Activated CD4-positive, CD25-positive, alpha-beta regulatory T cell treated with anti-CD3 and anti-CD28 coated beads, Interleukin-2, amount 50 U/mL, for 72 hours (primary cell): Measurements from ENCODE around the gene DHRS4.
"Not testable (repeated sequence)": the region's sequence is repeated elsewhere in the genome, so short reads cannot be mapped to it uniquely, and the experiment has no call there.

Source experiments
- DNase-seq: peaks from one replicate; pipeline ENCODE4 v3.0.0; 2021

DHRS4 gene

DNA sequence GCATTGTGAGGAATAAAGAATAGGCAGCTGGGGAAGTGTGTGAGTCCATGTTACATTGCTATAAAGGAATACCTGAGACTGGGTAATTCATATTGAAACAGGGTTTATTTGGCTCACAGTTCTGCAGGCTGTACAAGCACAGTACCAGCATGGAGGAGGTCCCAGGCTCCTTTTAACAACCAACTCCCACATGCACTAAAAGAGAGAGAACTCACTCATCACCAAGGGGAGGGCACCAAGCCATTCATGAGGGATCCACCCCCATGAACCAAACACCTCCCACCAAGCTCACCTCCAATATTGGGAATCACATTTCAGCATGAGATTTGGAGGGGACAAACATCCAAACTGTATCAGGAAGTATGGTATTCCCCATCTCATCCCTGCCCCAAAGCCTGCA, 11.9 kb upstream of the DHRS4 start:
- DNase-seq = no peak

DNA sequence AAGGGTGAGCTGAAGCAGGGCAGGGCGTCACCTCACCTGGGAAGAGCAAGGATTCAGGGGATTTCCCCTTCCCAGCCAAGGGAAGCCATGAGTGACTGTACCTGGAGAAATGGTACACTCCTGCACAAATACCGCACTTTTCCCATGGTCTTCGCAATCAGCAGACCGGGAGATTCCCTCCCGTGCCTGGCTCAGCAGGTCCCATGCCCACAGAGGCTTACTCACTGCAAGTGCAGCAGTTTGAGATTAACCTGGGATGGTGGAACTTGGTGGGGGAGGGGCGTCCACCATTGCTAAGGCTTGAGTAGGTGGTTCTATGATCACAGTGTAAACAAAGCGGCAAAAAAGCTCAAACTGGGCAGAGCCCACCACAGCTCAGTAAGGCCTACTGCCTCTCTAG, 11.0 kb upstream of the DHRS4 start:
- DNase-seq = no peak

DNA sequence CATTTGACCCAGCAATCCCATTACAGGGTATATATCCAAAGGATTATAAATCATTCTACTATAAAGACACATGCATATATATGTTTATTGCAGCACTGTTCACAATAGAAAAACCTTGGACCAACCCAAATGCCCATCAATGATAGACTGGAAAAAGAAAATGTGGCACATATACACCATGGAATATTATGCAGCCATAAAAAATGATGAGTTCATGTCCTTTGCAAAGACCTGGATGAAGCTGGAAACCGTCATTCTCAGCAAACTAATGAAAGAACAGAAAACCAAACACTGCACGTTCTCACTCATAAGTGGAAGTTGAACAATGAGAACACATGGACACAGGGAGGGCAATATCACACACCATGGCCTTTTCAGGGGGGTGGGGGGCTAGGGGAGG, 4.5 kb upstream of the DHRS4 start:
- not testable (repeated sequence) for DNase-seq

DNA sequence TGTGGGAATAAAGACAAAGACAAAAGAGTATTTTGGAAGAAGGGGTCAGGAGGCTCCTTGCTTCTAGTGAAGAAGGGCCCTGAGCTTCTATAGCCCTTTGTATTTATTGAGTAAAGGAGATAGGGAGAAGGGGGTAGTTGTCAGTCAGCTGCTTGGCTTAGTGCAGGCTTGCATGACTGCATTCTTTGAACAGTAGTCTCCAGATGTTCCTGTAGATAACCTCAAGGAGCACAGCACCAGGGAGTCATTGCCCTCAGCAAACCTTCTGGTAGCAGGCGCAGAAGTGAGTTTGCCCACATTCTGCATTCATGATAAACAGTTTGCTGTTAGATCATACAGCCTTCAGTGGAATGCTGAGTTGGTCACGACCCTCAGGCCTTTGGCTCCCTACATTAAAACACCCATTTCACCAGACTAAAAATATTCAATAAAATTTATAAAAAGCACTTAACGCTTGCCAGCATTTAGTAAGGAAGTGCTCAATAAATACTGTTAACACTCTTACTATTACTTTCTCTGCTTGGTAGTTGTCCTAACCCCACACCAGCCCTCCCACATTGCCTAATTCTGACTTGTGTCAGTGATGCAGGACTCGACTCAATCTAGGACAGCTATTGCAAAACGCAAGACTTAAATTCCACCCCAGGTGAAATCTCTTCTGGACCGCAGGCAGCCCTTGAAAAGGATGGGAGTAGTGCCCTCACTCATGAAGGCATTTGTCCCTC, 3.0 kb upstream of the DHRS4 start:
- no peak for DNase-seq

DNA sequence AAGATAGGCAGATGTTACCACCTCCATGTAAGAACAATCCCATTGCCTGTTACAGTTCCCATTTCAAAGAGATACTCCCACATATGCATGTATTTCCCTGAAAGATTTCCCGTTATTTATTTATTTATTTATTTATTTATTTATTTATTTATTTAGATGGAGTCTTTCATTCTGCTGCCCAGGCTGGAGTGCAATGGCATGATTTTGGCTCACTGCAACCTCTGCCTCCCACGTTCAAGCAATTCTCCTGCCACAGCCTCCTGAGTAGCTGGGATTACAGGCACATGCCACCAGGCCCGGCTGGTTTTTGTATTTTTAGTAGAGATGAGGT, 2.5 kb upstream of the DHRS4 start:
- not testable (repeated sequence) for DNase-seq

DNA sequence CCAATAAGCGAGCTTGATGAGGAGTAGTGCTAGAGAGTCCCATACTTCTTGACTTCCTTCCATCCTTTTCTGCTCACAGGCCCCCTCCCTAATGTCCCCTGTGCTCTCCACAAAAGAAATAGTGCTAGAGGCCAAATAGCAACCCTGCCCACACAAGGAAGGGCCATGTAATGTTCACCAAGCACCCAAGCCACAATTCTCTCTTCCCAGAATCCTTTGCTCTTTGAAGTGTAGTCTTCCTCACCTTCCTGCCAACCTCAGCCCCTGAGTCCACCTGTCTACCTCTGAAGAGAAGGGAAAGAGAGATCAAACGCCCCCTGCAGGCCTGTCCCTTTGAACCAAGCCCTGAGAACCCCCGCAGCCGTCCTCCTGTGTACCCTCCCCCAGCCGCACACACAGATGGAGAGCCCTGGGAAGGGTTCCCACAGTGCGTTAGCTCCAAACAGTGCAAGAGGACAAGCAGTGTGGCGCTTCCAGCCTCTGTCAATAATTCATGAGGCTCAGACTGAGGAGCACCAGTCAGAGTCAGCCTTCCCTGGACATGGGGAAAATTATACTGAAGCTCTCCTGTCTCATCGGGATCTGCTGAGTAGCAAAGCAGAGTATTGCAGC, 1.9 kb upstream of the DHRS4 start:
- DNase-seq = no peak

DNA sequence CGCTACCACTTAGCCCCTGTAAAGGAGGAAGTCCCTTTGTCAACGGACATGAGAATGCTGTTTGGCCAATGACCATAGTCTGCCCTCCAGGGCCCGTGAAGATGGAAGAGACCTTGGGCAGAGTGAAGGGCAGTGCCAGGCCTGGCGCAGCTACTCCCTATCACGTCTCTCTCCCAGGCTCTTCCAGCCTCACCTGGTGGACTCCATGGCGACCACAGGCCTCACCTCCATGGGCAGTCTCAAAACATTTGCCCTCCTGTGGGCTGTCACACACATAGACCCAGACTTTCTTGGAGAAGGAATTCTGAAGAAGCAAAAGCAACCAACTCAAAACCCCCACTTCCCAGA, 480 bp upstream of the DHRS4 start:
- not testable (repeated sequence) for DNase-seq

DNA sequence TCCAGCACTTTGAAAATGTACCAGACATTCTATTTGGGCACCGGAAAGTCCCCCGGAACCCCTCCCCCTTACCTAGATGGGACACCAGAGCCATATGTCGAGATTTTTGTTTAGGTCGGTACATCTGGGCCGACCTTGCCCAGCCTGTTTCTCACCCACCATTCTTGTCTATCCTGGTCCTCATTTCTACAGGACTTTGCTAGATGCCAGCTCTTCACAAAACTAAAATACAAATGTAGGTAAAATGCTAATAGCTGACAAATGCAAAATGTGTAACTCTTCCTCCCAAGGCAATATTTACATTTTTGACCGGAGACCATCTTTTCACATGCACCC, 677 bp downstream of the DHRS4 start:
- DNase-seq = not testable (repeated sequence)

DNA sequence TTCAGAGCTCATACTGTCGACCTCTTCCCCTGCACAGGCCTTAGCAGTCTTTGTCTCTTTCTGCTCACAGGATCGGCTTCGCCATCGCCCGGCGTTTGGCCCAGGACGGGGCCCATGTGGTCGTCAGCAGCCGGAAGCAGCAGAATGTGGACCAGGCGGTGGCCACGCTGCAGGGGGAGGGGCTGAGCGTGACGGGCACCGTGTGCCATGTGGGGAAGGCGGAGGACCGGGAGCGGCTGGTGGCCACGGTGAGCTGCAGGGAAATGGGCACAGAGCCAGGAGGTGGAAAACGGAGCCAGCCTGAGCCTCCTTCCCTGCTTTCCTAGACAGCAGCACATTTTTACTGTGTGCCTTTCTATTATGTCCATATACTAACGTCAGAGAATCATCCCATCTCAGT, 1.4 kb downstream of the DHRS4 start:
- DNase-seq = not testable (repeated sequence)

DNA sequence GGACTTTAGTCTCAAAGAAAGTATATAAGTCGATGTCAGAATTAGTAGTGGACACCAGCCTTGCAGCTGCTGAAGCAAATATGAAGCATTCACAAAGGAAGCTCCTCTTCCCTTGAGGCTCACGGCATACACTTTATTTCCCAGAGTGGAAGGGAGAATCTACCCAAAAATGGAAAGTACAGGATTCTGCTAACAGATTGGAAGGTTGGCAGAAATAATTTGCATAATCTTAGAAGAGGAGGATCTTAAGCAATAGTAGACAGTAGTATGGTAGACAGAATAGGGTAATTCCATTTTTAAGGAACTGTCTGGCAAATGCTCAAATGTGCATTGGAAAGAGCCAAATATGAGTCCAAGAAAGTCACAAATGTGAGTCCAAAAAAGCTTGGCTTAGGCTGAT, 2.2 kb downstream of the DHRS4 start:
- DNase-seq = not testable (repeated sequence)

DNA sequence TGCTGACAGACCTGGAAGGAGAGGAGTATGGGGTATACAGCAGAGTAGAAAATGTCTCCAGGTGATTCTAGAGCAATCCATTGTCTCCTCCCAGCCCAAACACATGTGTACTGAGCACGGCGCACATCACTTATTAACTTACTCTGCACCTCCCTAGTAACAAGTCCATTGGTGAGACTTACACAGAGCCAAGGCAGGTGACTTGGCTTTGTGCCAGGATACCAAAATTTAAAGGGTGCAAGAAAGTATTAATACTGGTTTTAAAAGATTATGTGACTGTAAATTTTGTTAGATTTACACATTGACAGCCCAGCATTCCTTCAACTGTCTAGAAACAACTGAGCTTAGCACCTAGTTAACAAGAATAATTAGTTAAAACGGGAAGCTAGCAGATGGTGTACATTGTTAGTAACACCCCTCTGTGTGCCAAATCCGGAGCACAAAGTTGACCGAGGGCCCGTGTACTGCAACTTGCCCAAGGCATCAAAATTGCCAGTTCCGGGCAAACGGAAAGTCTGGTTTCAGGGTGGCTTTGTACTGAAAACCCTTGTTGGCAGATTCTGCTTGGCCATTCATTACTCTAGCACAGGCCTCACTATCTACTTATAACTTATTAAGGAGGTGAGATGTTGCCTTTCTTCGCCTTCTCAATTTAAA, 4.5 kb downstream of the DHRS4 start:
- DNase-seq = not testable (repeated sequence)

DNA sequence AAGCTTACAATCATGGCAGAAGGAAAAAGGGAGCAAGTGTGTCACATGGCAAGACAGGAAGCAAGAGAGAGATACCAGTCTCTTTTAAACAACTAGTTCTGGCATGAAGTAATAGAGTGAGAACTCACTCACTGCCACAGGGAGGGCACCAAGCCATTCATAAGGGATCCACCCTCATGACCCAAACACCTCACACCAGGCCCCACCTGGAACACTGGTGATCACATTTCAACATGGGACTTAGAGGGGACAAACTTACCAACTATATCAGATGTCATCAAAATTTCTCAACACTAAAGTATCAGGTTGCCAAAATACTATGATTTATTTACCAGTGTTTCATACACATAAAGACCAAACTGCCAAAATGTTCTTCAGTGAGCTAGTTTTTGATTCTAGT, 7.3 kb downstream of the DHRS4 start:
- DNase-seq = not testable (repeated sequence)

DNA sequence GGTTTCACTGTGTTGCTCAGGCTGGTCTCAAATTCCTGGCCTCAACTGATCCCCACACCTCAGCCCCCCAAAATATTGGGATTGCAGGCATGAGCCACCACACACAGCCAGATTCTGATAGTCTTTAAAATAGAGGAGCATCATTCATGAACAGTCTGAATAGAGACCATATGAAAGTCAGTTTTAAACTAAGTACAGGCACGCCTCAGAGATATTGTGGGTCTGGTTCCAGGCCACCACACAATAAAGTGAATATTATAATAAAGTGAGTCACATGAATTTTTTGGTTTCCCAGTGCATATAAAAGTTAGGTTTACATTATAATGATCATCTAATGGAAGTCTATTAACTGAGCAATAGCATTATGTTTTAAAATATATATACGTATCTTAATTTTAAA, 8.1 kb downstream of the DHRS4 start:
- not testable (repeated sequence) for DNase-seq

DNA sequence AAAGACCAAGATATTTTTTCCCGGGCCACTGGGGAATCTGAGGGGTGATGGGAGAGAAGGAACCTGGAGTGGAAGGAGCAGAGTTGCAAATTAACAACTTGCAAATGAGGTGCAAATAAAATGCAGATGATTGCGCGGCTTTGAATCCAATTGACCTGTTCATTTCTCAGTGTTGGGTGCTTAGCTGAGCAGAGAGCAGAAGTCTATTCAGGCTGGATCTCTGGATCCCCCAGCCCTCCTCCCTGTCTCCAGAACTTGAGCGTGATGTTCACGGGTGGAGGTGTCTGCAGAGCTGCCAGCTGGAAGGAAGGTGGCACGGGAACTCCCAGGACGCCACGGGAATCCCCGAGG, 15.5 kb downstream of the DHRS4 start:
- not testable (repeated sequence) for DNase-seq

DNA sequence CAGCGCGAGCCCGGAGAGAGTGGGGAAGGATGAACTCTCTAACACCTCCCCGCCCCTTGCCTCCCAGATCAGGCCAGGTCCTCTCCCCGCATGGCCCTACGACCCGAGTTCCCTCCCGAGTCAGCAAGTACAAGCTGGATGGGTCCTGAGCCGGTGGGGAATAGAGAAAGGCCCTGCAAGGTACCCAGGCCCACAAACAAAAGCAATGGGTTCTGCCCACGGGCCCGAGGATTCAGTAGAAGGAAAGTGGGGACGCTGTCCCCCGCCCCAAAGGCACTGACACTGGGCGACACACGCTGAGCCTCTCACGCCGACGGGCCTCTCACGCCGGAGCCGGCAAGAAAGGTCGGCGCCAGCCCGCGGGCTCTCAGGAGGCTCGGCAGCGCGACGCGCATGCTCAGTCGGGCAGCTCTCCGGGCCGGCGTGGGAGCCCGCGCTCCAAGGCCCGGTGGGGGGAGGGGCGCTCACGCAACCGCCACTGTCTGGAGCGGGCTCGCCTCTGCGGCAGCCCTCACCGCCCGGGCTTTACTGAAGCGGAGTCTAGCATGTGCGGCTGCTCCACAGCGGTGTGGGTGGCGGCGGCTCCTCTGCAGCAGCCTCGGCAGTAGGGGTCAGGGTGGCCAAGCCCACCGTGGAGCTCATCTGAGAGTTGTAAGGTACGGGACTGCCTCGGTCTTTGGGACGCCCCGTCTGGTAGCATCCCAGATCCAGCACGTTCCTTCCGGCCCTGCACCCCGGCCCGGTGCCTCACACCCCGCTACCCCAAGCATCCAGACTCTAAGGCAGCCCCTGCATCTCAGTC, 16.1 kb downstream of the DHRS4 start:
- peak; percentile 72 for DNase-seq

DNA sequence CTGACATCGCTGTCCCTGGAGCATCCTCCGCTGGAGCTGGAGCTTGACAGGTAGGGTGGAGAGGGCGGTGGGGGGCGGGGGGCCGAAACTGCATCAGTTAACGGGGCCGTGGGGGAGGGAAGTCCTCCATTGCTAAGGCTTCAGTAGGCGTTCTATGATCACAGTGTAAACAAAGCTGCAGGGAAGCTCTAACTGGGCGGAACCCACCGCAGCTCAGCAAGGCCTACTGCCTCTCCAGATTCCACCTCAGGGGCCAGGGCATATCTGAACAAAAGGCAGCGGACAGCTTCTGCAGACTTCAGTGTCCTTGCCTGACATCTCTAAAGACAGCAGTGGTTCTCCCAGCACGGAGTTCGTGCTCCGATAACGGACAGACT, 16.7 kb downstream of the DHRS4 start:
- DNase-seq = not testable (repeated sequence)

DNA sequence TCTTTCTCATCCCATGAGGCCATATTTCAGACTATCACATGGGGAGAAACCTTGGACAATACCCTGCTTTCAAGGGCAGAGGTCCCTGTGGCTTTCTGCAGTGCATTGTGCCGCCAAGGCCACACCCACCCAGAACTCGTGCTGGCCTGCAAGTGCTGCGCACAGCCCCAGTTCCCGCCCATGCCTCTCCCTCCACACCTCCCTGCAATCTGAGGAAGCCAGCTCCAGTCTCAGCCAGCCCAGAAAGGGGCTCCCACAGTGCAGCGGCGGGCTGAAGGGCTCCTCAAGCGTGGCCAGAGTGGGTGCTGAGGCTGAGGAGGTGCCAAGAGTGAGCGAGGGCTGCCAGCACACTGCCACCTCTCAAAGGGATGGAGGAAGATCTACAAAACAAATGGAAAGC, 19.6 kb downstream of the DHRS4 start:
- not testable (repeated sequence) for DNase-seq

DNA sequence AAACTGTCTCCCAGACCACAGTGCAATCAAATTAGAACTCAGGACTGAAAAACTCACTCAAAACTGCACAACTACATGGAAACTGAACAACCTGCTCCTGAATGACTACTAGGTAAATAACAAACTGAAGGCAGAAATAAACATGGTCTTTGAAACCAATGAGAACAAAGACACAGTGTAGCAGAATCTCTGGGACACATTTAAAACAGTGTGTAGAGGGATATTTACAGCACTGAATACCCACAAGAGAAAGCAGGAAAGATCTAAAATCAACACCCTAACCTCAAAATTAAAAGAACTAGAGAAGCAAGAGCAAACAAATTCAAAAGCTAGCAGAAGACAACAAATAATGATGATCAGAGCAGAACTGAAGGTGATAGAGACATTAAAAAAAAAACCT, 20.5 kb downstream of the DHRS4 start:
- DNase-seq = not testable (repeated sequence)

DNA sequence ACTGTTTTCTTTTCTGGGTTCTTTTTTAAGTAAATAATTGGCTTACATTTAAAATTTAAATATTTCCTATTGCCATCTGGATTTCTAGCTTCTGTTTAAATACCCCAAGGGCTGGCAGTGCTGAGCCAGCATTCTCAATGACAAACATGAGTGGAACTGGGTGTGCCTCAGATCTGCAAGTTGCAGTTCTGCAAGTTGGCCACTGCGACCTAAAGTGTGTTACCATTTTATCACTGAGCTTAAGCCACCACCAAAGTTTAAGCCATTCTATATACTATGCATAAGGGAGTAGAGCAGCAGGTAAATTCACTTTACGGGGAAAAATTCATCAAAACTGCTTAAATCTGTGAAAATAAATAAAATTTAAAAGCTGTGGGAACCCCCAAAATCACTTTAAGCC, 23.6 kb downstream of the DHRS4 start:
- not testable (repeated sequence) for DNase-seq

DNA sequence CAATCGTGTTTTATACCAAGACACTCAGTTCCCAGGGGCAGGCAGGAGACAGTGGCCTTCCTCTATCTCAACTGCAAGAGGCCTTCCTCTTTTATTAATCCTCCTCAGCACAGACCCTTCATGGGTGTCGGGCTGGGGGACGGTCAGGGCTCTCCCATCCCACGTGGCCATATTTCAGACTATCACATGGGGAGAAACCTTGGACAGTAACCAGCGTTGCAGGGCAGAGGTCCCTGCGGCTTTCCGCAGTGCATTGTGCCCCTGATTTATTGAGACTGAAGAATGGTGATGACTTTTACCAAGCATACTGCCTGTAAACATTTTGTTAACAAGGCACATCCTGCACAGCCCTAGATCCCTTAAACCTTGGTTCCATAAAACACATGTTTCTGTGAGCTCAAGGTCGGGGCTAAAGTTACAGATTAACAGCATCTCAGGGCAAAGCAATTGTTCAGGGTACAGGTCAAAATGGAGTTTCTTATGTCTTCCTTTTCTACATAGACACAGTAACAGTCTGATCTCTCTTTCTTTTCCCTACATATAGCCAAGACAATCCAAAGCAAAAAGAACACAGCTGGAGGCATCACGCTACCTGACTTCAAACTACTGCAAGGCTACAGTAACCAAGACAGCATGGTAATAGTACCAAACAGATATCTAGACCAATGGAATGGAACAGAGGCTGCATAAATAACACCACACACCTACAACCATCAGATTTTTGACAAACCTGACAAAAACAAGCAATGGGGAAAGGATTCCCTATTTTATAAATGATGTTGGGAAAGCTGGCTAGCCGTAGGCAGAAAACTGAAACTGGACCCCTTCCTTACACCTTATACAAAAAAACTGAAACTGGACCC, 28.6 kb downstream of the DHRS4 start:
- DNase-seq = not testable (repeated sequence)

DNA sequence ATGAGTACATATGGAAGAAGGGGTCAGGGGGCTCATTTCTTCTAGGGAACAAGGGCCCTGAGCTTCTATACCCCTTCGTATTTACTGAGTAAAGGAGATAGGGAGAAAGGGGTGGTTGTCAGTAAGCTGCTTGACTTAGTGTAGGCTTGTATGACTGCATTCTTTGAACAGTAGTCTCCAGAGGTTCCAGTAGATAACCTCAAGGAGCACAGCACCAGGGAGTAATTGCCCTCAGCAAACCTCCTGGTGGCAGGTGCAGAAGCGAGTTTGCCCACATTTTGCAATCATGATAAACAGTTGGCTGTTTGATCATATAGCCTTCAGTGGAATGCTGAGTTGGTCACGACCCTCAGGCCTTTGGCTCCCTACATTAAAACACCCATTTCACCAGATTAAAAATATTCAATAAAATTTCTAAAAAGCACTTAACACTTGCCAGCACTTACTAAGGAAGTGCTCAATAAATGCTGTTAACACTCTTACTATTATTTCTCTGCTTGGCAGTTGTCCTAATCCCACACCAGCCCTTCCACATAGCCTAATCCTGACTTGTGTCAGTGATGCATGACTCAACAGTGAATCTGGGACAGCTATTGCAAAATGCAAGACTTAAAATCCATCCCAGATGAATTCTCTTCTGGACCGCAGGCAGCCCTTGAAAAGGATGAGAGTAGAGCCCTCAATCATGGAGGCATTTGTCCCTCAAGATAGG, 31.5 kb downstream of the DHRS4 start:
- no peak for DNase-seq

DNA sequence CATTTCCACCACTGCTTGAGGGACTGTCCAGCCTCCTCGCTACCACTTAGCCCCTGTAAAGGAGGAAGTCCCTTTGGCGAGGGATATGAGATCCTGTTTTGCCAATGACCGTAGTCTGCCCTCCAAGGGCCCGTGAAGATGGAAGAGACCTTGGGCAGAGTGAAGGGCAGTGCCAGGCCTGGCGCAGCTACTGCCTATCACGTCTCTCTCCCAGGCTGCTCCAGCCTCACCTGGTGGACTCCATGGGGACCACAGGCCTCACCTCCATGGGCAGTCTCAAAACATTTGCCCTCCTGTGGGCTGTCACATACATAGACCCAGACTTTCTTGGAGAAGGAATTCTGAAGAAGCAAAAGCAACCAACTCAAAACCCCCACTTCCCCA, 34.6 kb downstream of the DHRS4 start:
- DNase-seq = not testable (repeated sequence)
